Trophoblast cell (in vitro differentiated cells and primary cell): ENCODE measurements around the gene SLC13A3.

Source experiments
- DNase-seq, 2 donors: peaks; one replicate each; pipeline ENCODE4 v3.0.0-alpha.2; 2016
- H2AFZ ChIP-seq: 2 replicates; pipeline ENCODE4 v1.6.1; 2013; ENCODE audit warnings: low read length, moderate library complexity, mild to moderate bottlenecking; ENCODE audit not compliant: insufficient read depth, poor library complexity
- H2AK5ac ChIP-seq: 2 replicates; pipeline ENCODE4 v1.6.1; 2013; ENCODE audit warnings: mild to moderate bottlenecking, low read length
- H2BK120ac ChIP-seq: 2 replicates; pipeline ENCODE4 v1.6.1; 2013; ENCODE audit warnings: low read length, mild to moderate bottlenecking, moderate library complexity; ENCODE audit not compliant: insufficient read depth, poor library complexity
- H2BK12ac ChIP-seq: 2 replicates; pipeline ENCODE4 v1.6.1; 2013; ENCODE audit warnings: mild to moderate bottlenecking, low read length, moderate library complexity
- H2BK5ac ChIP-seq: 2 replicates; pipeline ENCODE4 v1.6.1; 2013; ENCODE audit warnings: low read length, low read depth, moderate library complexity, mild to moderate bottlenecking; ENCODE audit not compliant: poor library complexity
- H3K14ac ChIP-seq: 2 replicates; pipeline ENCODE4 v1.6.1; 2013; ENCODE audit warnings: mild to moderate bottlenecking, low read length
- H3K18ac ChIP-seq: 2 replicates; pipeline ENCODE4 v1.6.1; 2013; ENCODE audit warnings: mild to moderate bottlenecking, low read length
- H3K23ac ChIP-seq: 2 replicates; pipeline ENCODE4 v1.6.1; 2013; ENCODE audit warnings: low read length
- H3K27ac ChIP-seq: 2 replicates; pipeline ENCODE4 v1.5.1; 2013; ENCODE audit warnings: low read depth, mild to moderate bottlenecking, inconsistent platforms, low read length, moderate library complexity
- H3K27me3 ChIP-seq: 2 replicates; pipeline ENCODE4 v1.6.1; 2013; ENCODE audit warnings: inconsistent platforms, mild to moderate bottlenecking, low read length, moderate library complexity; ENCODE audit not compliant: insufficient read depth
- H3K36me3 ChIP-seq, 2 experiments: 1 replicate in 1 of 2; 2 replicates in 1 of 2; pipeline ENCODE4 v1.6.1; 2013; ENCODE audit warnings: low read length in 2 of 2, mild to moderate bottlenecking in 2 of 2, moderate library complexity in 1 of 2; ENCODE audit not compliant: insufficient read depth in 2 of 2, control insufficient read depth in 1 of 2
- H3K4ac ChIP-seq: 2 replicates; pipeline ENCODE4 v1.6.1; 2013; ENCODE audit warnings: low read depth, mild to moderate bottlenecking, low read length, moderate library complexity
- H3K4me1 ChIP-seq, 2 experiments: 1 replicate in 1 of 2; 2 replicates in 1 of 2; pipeline ENCODE4 v1.6.1; 2013; ENCODE audit warnings: low read length in 2 of 2, mild to moderate bottlenecking in 2 of 2, moderate library complexity in 1 of 2; ENCODE audit not compliant: insufficient read depth in 2 of 2, control insufficient read depth in 1 of 2
- H3K4me2 ChIP-seq: 2 replicates; pipeline ENCODE4 v1.6.1; 2013; ENCODE audit warnings: inconsistent platforms, mild to moderate bottlenecking, low read length, moderate library complexity
- H3K4me3 ChIP-seq: 2 replicates; pipeline ENCODE4 v1.5.1; 2013; ENCODE audit warnings: mild to moderate bottlenecking, low read depth, low read length, inconsistent platforms
- H3K79me1 ChIP-seq: one replicate; pipeline ENCODE4 v1.6.1; 2013; ENCODE audit warnings: low read length
- H3K79me2 ChIP-seq: 2 replicates; pipeline ENCODE4 v1.6.1; 2013; ENCODE audit warnings: low read length, mild to moderate bottlenecking; ENCODE audit not compliant: control insufficient read depth, insufficient read depth, poor library complexity
- H3K9ac ChIP-seq: 2 replicates; pipeline ENCODE4 v1.6.1; 2013; ENCODE audit warnings: mild to moderate bottlenecking, low read length
- H3K9me3 ChIP-seq: 2 replicates; pipeline ENCODE4 v1.6.1; 2013; ENCODE audit warnings: low read depth, mild to moderate bottlenecking, control low read depth, inconsistent platforms, low read length; ENCODE audit not compliant: insufficient read depth
- H4K12ac ChIP-seq: 2 replicates; pipeline ENCODE4 v1.6.1; 2013; ENCODE audit warnings: low read depth, mild to moderate bottlenecking, low read length, moderate library complexity
- H4K8ac ChIP-seq: 2 replicates; pipeline ENCODE4 v1.6.1; 2013; ENCODE audit warnings: low read depth, mild to moderate bottlenecking, low read length, moderate library complexity
- H4K91ac ChIP-seq: one replicate; pipeline ENCODE4 v1.6.1; 2013; ENCODE audit warnings: low read depth, mild to moderate bottlenecking, low read length, moderate library complexity
- WGBS: extraction: QIAGEN DNeasy Blood & Tissue Kit; methylation state at CpG from one replicate; pipeline ENCODE4 v1.1.7; 2013; ENCODE audit warnings: missing lambda C conversion rate; ENCODE audit not compliant: insufficient read length, insufficient coverage; ENCODE audit errors: extremely low coverage; 5-methylcytosine and 5-hydroxymethylcytosine counted together

Gene SLC13A3

DNA sequence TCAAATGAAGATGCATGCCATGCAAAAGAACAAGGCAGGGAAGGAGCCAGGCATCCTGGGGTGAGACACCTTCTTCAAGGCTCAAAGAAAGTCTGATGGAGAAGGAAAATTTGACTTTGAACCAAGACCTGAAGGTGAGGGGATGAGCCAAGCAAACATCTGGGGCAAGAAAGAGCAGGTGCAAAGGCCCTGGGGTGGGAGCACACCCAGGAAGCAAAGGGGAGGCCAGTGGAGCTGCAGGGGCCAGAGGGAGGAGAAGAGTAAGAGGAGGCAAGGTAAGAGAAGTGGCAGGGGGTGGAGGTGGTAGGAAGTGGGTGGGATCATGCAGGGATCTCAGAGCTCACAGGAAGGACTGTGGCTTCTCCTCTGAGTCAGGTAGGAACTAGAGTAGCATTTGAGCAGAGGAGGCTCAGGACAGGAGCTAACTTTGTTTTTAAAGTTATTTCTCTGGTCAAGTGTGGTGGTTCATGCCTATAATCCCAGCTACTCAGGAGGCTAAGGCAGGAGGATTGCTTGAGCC, 49.6 kb downstream of the SLC13A3 start:
- Histone ChIP-seq H3K4me3 (no peak overlapping the region), H4K8ac (no peak overlapping the region), H2BK12ac (no peak overlapping the region), H3K4me1 (no peaks in the 10 kb centered on the region), H3K27me3 (no peaks in the 10 kb centered on the region), H3K4me2 (no peak overlapping the region), H3K14ac (no peak overlapping the region), H3K79me2 (no peaks in the 10 kb centered on the region), H2BK120ac (no peak overlapping the region), H2BK5ac (no peak overlapping the region), H3K18ac (no peak overlapping the region), H3K9ac (no peak overlapping the region), H3K9me3 (no peaks in the 10 kb centered on the region), H2AK5ac (no peak overlapping the region), H4K12ac (no peak overlapping the region), H2AFZ (no peak overlapping the region), H3K23ac (no peak overlapping the region), H3K27ac (no peak overlapping the region), H4K91ac (no peak overlapping the region), H3K79me1 (no peaks in the 10 kb centered on the region), H3K36me3 (no peaks in the 10 kb centered on the region), H3K4ac (no peak overlapping the region)
- DNase-seq: no peak

DNA sequence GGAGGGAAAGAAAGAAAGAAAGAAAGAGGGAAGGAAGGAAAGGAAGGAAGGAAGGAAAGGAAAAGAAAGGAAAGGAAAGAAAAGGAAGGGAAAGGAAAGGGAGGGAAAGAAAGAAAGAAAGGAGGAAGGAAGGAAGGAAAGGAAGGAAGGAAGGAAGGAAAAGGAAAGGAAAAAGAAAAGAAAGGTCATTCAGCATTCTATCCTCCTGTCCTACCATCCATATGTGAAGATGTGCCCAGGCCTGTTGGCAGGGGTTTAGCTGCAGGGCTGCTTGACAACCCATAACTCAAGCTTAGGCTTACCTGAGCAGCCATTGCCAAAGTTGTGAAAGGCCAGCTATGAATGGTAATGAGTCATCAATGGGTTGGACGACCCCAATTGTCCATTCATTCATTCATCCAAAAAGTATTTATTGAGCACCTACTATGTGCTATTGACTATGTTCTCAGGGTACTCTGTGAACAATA, 50.9 kb downstream of the SLC13A3 start:
- H3K9me3 ChIP-seq: no peaks in the 10 kb centered on the region
- no peak overlapping the region for H2AFZ ChIP-seq
- no peak for DNase-seq
- H3K79me2 ChIP-seq: no peaks in the 10 kb centered on the region
- no peak overlapping the region for H3K14ac ChIP-seq
- H3K4me1 ChIP-seq: no peaks in the 10 kb centered on the region
- H3K4ac ChIP-seq: no peak overlapping the region
- no peak overlapping the region for H3K4me3 ChIP-seq
- H3K23ac ChIP-seq: no peak overlapping the region
- no peak overlapping the region for H2BK5ac ChIP-seq
- H3K27me3 ChIP-seq: no peaks in the 10 kb centered on the region
- no peak overlapping the region for H4K8ac ChIP-seq
- H4K91ac ChIP-seq: no peak overlapping the region
- no peak overlapping the region for H3K4me2 ChIP-seq
- H2BK12ac ChIP-seq: no peak overlapping the region
- no peaks in the 10 kb centered on the region for H3K36me3 ChIP-seq
- no CpG with 5 or more reads among the region's 1 CpG for WGBS
- H3K18ac ChIP-seq: no peak overlapping the region
- H4K12ac ChIP-seq: no peak overlapping the region
- H3K27ac ChIP-seq: no peak overlapping the region
- no peak overlapping the region for H3K9ac ChIP-seq
- H2BK120ac ChIP-seq: no peak overlapping the region
- no peak overlapping the region for H2AK5ac ChIP-seq
- no peaks in the 10 kb centered on the region for H3K79me1 ChIP-seq

DNA sequence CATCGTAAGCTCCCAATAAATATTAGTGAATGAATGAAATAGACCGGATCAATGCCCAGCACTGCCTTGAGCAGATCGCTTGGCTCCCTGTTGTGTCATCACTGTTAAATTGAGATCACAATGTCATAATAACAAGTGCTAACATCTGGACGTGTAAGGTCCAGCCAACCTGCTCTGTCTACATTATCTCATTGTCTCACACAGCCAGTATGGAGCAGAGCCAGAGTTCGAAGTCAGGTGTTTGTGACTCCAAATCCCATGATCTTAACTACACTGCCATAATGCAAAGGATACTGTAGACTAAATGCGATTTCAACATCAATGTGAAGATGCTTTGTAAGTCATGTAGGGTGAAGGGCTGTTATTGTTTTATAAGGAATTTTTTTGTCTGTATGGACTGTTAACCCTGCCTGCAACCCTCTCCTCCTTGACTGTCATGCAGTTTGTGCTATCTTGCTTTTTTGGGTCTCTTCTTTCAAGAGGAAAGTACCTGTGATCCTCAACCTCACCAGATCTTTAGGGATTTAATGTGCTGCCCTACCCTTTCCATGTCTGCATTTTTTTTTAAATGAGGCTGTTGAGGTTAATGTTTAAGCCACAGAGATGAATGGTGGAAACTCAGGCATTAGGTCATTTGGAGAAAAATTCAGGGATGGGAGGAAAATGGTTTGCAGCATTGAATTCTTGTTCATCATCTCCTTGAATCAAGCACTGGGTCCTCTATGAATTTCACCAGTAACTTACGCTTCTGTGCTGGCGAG, 51.9 kb downstream of the SLC13A3 start:
- Histone ChIP-seq H3K4me3 (no peak overlapping the region), H2BK120ac (no peak overlapping the region), H3K4me1 (no peaks in the 10 kb centered on the region), H3K27ac (no peak overlapping the region), H3K4ac (no peak overlapping the region), H4K91ac (no peak overlapping the region), H2AFZ (no peak overlapping the region), H2BK12ac (no peak overlapping the region), H4K8ac (no peak overlapping the region), H3K9me3 (no peaks in the 10 kb centered on the region), H2BK5ac (no peak overlapping the region), H3K27me3 (no peaks in the 10 kb centered on the region), H3K4me2 (no peak overlapping the region), H3K23ac (no peak overlapping the region), H3K79me2 (no peaks in the 10 kb centered on the region), H4K12ac (no peak overlapping the region), H2AK5ac (no peak overlapping the region), H3K36me3 (no peaks in the 10 kb centered on the region), H3K14ac (no peak overlapping the region), H3K79me1 (no peaks in the 10 kb centered on the region), H3K9ac (no peak overlapping the region), H3K18ac (no peak overlapping the region)
- WGBS: no CpG with 5 or more reads among the region's 8 CpGs
- DNase-seq: no peak

DNA sequence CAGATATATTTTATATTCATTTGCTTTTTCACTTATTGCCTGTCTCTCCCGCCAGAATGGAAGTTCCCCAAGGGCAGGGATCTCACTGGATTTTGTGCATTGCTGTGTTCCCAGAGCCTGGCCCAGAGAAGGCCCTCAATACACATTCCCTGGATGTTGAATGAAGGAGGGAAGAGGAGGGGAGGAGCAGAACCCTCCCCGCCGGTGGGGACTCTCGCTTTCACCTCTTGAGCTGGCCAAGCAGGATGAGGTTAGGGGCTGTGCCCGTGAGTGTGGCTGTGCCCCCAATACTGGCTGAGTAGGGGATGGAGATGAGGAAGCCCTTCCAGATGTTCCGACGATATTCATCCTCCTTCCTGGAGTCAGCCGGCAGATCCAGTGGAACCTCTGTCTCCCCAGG, 55.3 kb downstream of the SLC13A3 start:
- H3K23ac ChIP-seq: no peak overlapping the region
- H4K8ac ChIP-seq: no peak overlapping the region
- H3K14ac ChIP-seq: no peak overlapping the region
- no peak overlapping the region for H3K27ac ChIP-seq
- H3K9ac ChIP-seq: no peak overlapping the region
- no peak overlapping the region for H2AFZ ChIP-seq
- no peak overlapping the region for H3K4me3 ChIP-seq
- H3K79me1 ChIP-seq: no peaks in the 10 kb centered on the region
- no peak overlapping the region for H3K18ac ChIP-seq
- H3K27me3 ChIP-seq: no peaks in the 10 kb centered on the region
- H3K9me3 ChIP-seq: no peaks in the 10 kb centered on the region
- no peak overlapping the region for H2BK12ac ChIP-seq
- no peak overlapping the region for H3K4me2 ChIP-seq
- no peaks in the 10 kb centered on the region for H3K4me1 ChIP-seq
- H2AK5ac ChIP-seq: no peak overlapping the region
- H3K4ac ChIP-seq: no peak overlapping the region
- no peak overlapping the region for H2BK120ac ChIP-seq
- no peak overlapping the region for H4K12ac ChIP-seq
- H4K91ac ChIP-seq: no peak overlapping the region
- H3K36me3 ChIP-seq: no peaks in the 10 kb centered on the region
- no peak for DNase-seq
- H3K79me2 ChIP-seq: no peaks in the 10 kb centered on the region
- no peak overlapping the region for H2BK5ac ChIP-seq
- WGBS: no CpG with 5 or more reads among the region's 8 CpGs
